GM12878 (cell line): Measurements from ENCODE around the gene DAPK2. TPM values are rescaled to one million over a fixed set of nuclear protein-coding genes. Genes with fewer than 3 reads are reported as not detected.
A peak's percentile ranks its signal among the peaks of the same experiment; 100 is the strongest.

Source experiments
- ATAC-seq: fragments of 200-7000 bp; cut with Tn5 transposase; 3 replicates; pipeline ENCODE4 v1.9.1; 2020; ENCODE audit warnings: mild to moderate bottlenecking, moderate library complexity
- BruUV-seq: library from RNA; stranded (reverse); fragments of 400-500 nt; replicated peaks from 2 replicates; lab custom pipeline; 2021; lab: Mats Ljungman, UMichigan
- CTCF ChIA-PET: fragments of 300-600 bp; sonication (Branson Sonifier 250); formaldehyde crosslinking; extraction: SDS; loops from one replicate; lab custom pipeline; 2021; ENCODE audit warnings: inconsistent platforms; lab: Yijun Ruan, JAX
- POLR2A ChIA-PET: fragments of 350-600 bp; formaldehyde crosslinking; extraction: SDS; loops from one replicate; lab custom pipeline; 2021; ENCODE audit warnings: inconsistent platforms; lab: Charles Lee
- RAD21 ChIA-PET: fragments of 300-600 bp; sonication (Branson Sonifier 250); formaldehyde crosslinking; loops from one replicate; lab custom pipeline; 2023; ENCODE audit warnings: antibody characterized with exemption; ENCODE audit not compliant: unreplicated experiment; lab: Charles Lee
- SMC1A ChIA-PET: fragments of 300-600 bp; sonication (Branson Sonifier 250); formaldehyde crosslinking; loops from one replicate; lab custom pipeline; 2023; ENCODE audit not compliant: unreplicated experiment, uncharacterized antibody; lab: Charles Lee
- DNase-seq: peaks from one replicate; pipeline ENCODE4 v3.0.0-alpha.2; 2011; ENCODE audit warnings: low read depth, low spot score
- FAIRE-seq: peaks from 3 replicates; lab custom pipeline; 2011; peaks lifted over from hg19 to GRCh38; lab: Jason Lieb, UNC
- H2AFZ ChIP-seq: 2 replicates; pipeline ENCODE4 v1.6.0; 2011; ENCODE audit warnings: low read depth, low read length, control low read depth; ENCODE audit not compliant: control insufficient read depth
- H3K27ac ChIP-seq: 2 replicates; pipeline ENCODE4 v1.5.1; 2011; ENCODE audit warnings: control low read depth; ENCODE audit not compliant: control insufficient read depth, insufficient read depth
- H3K27me3 ChIP-seq, 2 experiments: replicated peaks in 1 of 2; 2 replicates each; pipeline versions ENCODE4 v1.6.0 to v1.6.1; 2011; ENCODE audit warnings: low read length in 1 of 2; ENCODE audit not compliant: control insufficient read depth in 2 of 2, insufficient read depth in 2 of 2
- H3K36me3 ChIP-seq, 2 experiments: 2 replicates each; pipeline ENCODE4 v1.5.1; 2011; ENCODE audit warnings: low read length in 1 of 2; ENCODE audit not compliant: control insufficient read depth in 2 of 2, insufficient read depth in 2 of 2
- H3K4me1 ChIP-seq: 2 replicates; pipeline ENCODE4 v1.6.1; 2011; ENCODE audit warnings: mild to moderate bottlenecking, low read length, moderate library complexity, mixed read lengths; ENCODE audit not compliant: control insufficient read depth, insufficient read depth
- H3K4me2 ChIP-seq: 2 replicates; pipeline ENCODE4 v1.6.0; 2011; ENCODE audit warnings: control low read depth; ENCODE audit not compliant: control insufficient read depth, insufficient read depth
- H3K4me3 ChIP-seq: fragments of 200-600 bp; sonication (generic); 2 replicates; pipeline ENCODE4 v1.5.1; 2016
- H3K79me2 ChIP-seq: 2 replicates; pipeline ENCODE4 v1.6.0; 2011; ENCODE audit warnings: low read length; ENCODE audit not compliant: control insufficient read depth, insufficient read depth
- H3K9ac ChIP-seq: 2 replicates; pipeline ENCODE4 v1.8.0; 2011; ENCODE audit warnings: low read length, control low read depth, mixed read lengths; ENCODE audit not compliant: control insufficient read depth, insufficient read depth
- H3K9me3 ChIP-seq: replicated peaks from 3 replicates; pipeline ENCODE4 v1.5.1; 2011; ENCODE audit warnings: mild to moderate bottlenecking, low read length; ENCODE audit not compliant: control insufficient read depth, insufficient read depth
- H4K20me1 ChIP-seq: 2 replicates; pipeline ENCODE4 v1.6.0; 2011; ENCODE audit not compliant: control insufficient read depth, insufficient read depth
- EED ChIP-seq: sonication (generic); IDR thresholded peaks from 2 replicates; pipeline ENCODE4 v1.6.1; 2016; ENCODE audit warnings: antibody characterized with exemption, low read depth
- IKZF2 ChIP-seq, 2 experiments: fragments of 450-650 bp; IDR thresholded peaks; 2 replicates each; pipeline ENCODE4 v1.6.1; 2017; ENCODE audit warnings: mild to moderate bottlenecking in 2 of 2, moderate library complexity in 2 of 2
- KLF5 ChIP-seq: fragments of 450-650 bp; IDR thresholded peaks from 2 replicates; pipeline ENCODE4 v1.6.1; 2014; ENCODE audit warnings: mild to moderate bottlenecking; ENCODE audit not compliant: partially characterized antibody
- NR2F1 ChIP-seq: fragments of 450-650 bp; conservative IDR thresholded peaks from 2 replicates; pipeline ENCODE4 v1.6.1; 2017; ENCODE audit warnings: mild to moderate bottlenecking
- TCF7 ChIP-seq: IDR thresholded peaks from 2 replicates; pipeline ENCODE4 v1.6.1; 2014; ENCODE audit warnings: antibody characterized with exemption, borderline replicate concordance
- WGBS: methylation state at CpG from one replicate; pipeline ENCODE4 v1.1.6; 2016; ENCODE audit warnings: low lambda C conversion rate; ENCODE audit not compliant: insufficient replicate concordance, insufficient coverage; ENCODE audit errors: missing lambda C conversion rate; 5-methylcytosine and 5-hydroxymethylcytosine counted together
- in situ Hi-C: fragments of 300-500 bp; cut with MboI; formaldehyde crosslinking; loops from 9 replicates; pipeline ENCODE4 v1.14.3; 2018; ENCODE audit warnings: mixed read lengths
- intact Hi-C: fragments of 100-400 bp; cut with micrococcal nuclease; formaldehyde crosslinking; loops from one replicate; pipeline ENCODE4 v1.14.2; 2022; ENCODE audit not compliant: unreplicated experiment
- polyA plus RNA-seq, 11 experiments: library from polyadenylated mRNA; depleted of rRNA in 4 of 11; unstranded in 6 of 11; stranded (reverse) in 5 of 11; fragments of >200 nt; fragmentation: Nextera tagmentation in 4 of 11; fragmentation: Illumina TruSeq in 1 of 11; extraction: Ambion mirVana in 4 of 11; extraction: Trizol in 1 of 11; gene quantifications; 1 replicate in 1 of 11; 2 replicates in 10 of 11; pipeline versions ENCODE4 v1.2.1 to v1.2.3, GENCODE V29; 2011 to 2016; ENCODE audit warnings: inconsistent platforms in 2 of 11, missing spikeins in 2 of 11, low read depth in 1 of 11
- total RNA-seq, 4 experiments: library from RNA; depleted of rRNA in 3 of 4; stranded (reverse); fragments of >200 nt in 3 of 4; fragmentation: Illumina TruSeq in 1 of 4; extraction: Trizol in 1 of 4; gene quantifications; 2 replicates each; pipeline versions ENCODE4 v1.2.1 to v1.2.3, GENCODE V29; 2013 to 2021

Gene DAPK2
- total and polyA plus RNA-seq, 10 of the 15 experiments (the other 5 are each of a cell fraction or from before 2014, with no cell fraction given) = 0.69 to 8.4 (median 4.1) TPM

DNA sequence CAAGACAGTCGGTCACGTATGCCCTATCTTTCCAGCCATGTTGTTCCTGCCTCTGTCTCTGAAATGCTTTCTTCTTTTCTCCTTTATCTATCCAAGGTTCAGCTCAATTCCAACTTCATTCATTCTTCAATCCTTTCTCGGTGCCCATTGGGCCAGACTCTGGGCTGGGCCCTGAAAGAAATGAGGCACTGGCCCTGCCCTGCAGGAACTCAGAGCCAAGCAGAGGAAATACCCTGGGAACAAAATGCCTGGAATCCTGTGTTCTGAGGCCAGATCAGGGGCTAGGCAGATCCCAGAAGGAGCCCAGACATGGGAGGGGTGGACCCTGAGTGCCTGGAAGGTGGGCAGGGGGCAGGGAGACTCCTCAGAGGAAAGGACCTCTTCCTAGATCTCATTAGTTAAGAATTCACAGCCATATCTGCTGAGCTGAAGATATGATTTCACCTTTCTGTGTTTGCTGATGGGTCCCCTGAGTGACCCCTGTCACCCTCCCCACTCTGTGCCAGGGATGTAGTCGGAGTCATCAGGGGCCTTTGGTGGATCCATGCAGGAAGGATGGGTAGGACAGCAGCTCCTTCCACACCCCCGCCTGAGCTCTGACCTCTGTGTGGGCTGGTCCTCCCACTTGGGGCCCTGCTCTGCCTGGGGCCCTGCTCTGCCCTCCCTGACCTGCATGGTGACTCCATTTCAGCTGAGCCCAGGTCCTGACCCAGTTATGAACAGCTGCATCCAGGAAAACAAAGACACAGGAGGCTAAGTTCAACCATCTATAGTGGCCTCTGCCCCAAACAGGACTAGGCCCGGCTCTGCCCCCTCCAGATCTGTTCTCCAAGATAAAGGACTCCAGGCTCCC, 5.3 kb upstream of the DAPK2 start:
- Histone ChIP-seq H2AFZ (no peak overlapping the region), H3K79me2 (no peaks in the 10 kb centered on the region), H3K36me3 (no peaks in the 10 kb centered on the region), H4K20me1 (no peaks in the 10 kb centered on the region), H3K4me2 (no peak overlapping the region), H3K4me3 (no peak overlapping the region), H3K9me3 (no peaks in the 10 kb centered on the region), H3K27ac (no peak overlapping the region), H3K4me1 (peaks cover 16% of the 10 kb centered on the region), H3K9ac (no peak overlapping the region), H3K27me3 (no peaks in the 10 kb centered on the region)
- CTCF ChIA-PET = interaction anchor here (1.1 to 2.9 kb wide), 3 partner anchors 14 to 299 kb away, joined by 3 to 13 read pairs (median 9); no protein-coding TSS in a partner anchor
- SMC1A ChIA-PET = interaction anchor here (8.9 kb wide), 1 partner anchor 13 kb away, joined by 79 read pairs; no protein-coding TSS in a partner anchor
- WGBS = 63% methylated on average over 6 of the region's 6 CpGs
- POLR2A ChIA-PET = interaction anchor here (0.5 kb wide), 1 partner anchor 21 kb away, joined by 3 read pairs; no protein-coding TSS in a partner anchor
- FAIRE-seq = no peak
- intact Hi-C loops (no loop called here), in situ Hi-C loops (no loop called here)
- RAD21 ChIA-PET = interaction anchor here (0.9 to 8.3 kb wide), 4 partner anchors 15 to 80 kb away, joined by 3 to 104 read pairs (median 4); no protein-coding TSS in a partner anchor
- no peak for DNase-seq
- ATAC-seq = no peak
- TF ChIP-seq EED (no peak), NR2F1 (peak; percentile 55)
- no TSS peak for BruUV-seq

DNA sequence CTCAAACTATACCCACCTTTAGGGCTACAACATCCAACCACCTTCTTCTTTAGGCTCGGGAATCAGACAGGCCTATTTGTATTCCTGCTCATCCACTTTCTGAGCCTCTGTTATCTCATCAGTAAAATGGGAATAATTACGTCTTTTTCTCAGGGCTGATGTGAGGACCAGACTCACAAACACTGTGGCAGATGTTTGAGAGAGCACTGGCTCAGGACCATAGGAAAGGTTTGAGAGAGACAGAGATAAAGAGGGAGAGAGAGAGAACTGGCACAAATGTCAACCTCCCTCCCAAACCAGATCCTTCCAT, 4.8 kb upstream of the DAPK2 start:
- ChIA-PET RAD21 (interaction anchor here (1.2 to 8.3 kb wide), 3 partner anchors 16 to 79 kb away, joined by 3 to 104 read pairs (median 4); no protein-coding TSS in a partner anchor), POLR2A (no interaction called here), SMC1A (interaction anchor here (5.7 to 8.9 kb wide), 2 partner anchors 14 to 41 kb away, joined by 33 to 79 read pairs; no protein-coding TSS in a partner anchor), CTCF (interaction anchor here (1.1 to 2.9 kb wide), 4 partner anchors 10 to 299 kb away, joined by 3 to 13 read pairs (median 6); no protein-coding TSS in a partner anchor)
- no peak overlapping the region for H3K9ac ChIP-seq
- no peaks in the 10 kb centered on the region for H4K20me1 ChIP-seq
- 75% methylated on average over 2 of the region's 2 CpGs for WGBS
- in situ Hi-C loops (no loop called here), intact Hi-C loops (no loop called here)
- H3K27me3 ChIP-seq = no peaks in the 10 kb centered on the region
- H3K36me3 ChIP-seq = no peaks in the 10 kb centered on the region
- no peak overlapping the region for H3K27ac ChIP-seq
- H3K9me3 ChIP-seq = no peaks in the 10 kb centered on the region
- no peak overlapping the region for H3K4me3 ChIP-seq
- BruUV-seq = no TSS peak
- H3K4me2 ChIP-seq = no peak overlapping the region
- TF ChIP-seq TCF7 (no peak), KLF5 (no peak), IKZF2 (IDR thresholded peaks at IDR 0.05) (no peak)
- no peak for FAIRE-seq
- peaks cover 16% of the 10 kb centered on the region for H3K4me1 ChIP-seq
- no peaks in the 10 kb centered on the region for H3K79me2 ChIP-seq
- no peak for ATAC-seq
- H2AFZ ChIP-seq = no peak overlapping the region
- DNase-seq = no peak
